K562 (cell line): ENCODE results near the gene TMC1. TPM values are rescaled to one million over a fixed set of nuclear protein-coding genes. Genes with fewer than 3 reads are reported as not detected.

Source experiments
- BHLHE40 ChIP-seq: IDR thresholded peaks from 2 replicates; pipeline ENCODE4 v1.6.1; 2011; ENCODE audit warnings: low read length, improper control_type of control experiment
- C11orf30 ChIP-seq: fragments of 450-650 bp; IDR thresholded peaks from 2 replicates; pipeline ENCODE4 v1.6.1; 2016; ENCODE audit warnings: low read depth, mild to moderate bottlenecking
- CEBPG ChIP-seq, 3 experiments: fragments of 200-800 bp in 1 of 3; sonication (Bioruptor generic) in 1 of 3; sonication (generic) in 1 of 3; formaldehyde crosslinking in 1 of 3; IDR thresholded peaks in 2 of 3; conservative IDR thresholded peaks in 1 of 3; 2 replicates each; pipeline versions ENCODE4 v1.6.1 to v1.8.0; 2016 to 2022; ENCODE audit warnings: missing compliant biosample characterization in 2 of 3, missing genetic modification characterization in 2 of 3, mild to moderate bottlenecking in 1 of 3, missing genetic modification reagents in 1 of 3
- DIDO1 ChIP-seq: fragments of 450-650 bp; IDR thresholded peaks from 2 replicates; pipeline ENCODE4 v1.6.1; 2016; ENCODE audit warnings: low read depth, missing biosample characterization, missing genetic modification characterization
- ESRRA ChIP-seq: fragments of 450-650 bp; IDR thresholded peaks from 2 replicates; pipeline ENCODE4 v1.6.1; 2014; ENCODE audit warnings: low read depth, mild to moderate bottlenecking, moderate library complexity, borderline replicate concordance
- HNRNPL ChIP-seq: fragments of 200-400 bp; formaldehyde crosslinking; IDR thresholded peaks from 2 replicates; pipeline ENCODE4 v1.6.1; 2017; ENCODE audit warnings: low read depth, mild to moderate bottlenecking, low read length
- MNT ChIP-seq, 2 experiments: fragments of 450-650 bp; conservative IDR thresholded peaks; 2 replicates each; pipeline ENCODE4 v1.6.1; 2017; ENCODE audit warnings: mild to moderate bottlenecking in 2 of 2, moderate library complexity in 2 of 2
- NFE2 ChIP-seq: IDR thresholded peaks from 2 replicates; pipeline ENCODE4 v1.6.1; 2014; ENCODE audit warnings: antibody characterized with exemption, low read depth
- RBM14 ChIP-seq: fragments of 200-400 bp; formaldehyde crosslinking; IDR thresholded peaks from 2 replicates; pipeline ENCODE4 v1.6.1; 2018; ENCODE audit warnings: low read depth, mild to moderate bottlenecking, low read length, moderate library complexity, borderline replicate concordance; ENCODE audit not compliant: insufficient read depth
- RCOR1 ChIP-seq, 2 experiments: IDR thresholded peaks; 2 replicates each; pipeline ENCODE4 v1.6.1; 2012; ENCODE audit warnings: low read depth in 2 of 2, low read length in 2 of 2, borderline replicate concordance in 1 of 2, improper control_type of control experiment in 1 of 2
- TAL1 ChIP-seq: fragments of 450-650 bp; IDR thresholded peaks from 2 replicates; pipeline ENCODE4 v1.6.1; 2016; ENCODE audit warnings: mild to moderate bottlenecking
- WHSC1 ChIP-seq: IDR thresholded peaks from one replicate; pipeline ENCODE4 v1.6.1; 2012; ENCODE audit warnings: low read length, control low read depth, inconsistent platforms
- ZBED1 ChIP-seq: IDR thresholded peaks from 2 replicates; pipeline ENCODE4 v1.6.1; 2014
- ZNF217 ChIP-seq: sonication (generic); formaldehyde crosslinking; IDR thresholded peaks from 2 replicates; pipeline ENCODE4 v1.8.0; 2022; ENCODE audit warnings: mild to moderate bottlenecking, missing genetic modification reagents
- ZNF668 ChIP-seq: fragments of 250-450 bp; sonication (Bioruptor Pico); IDR thresholded peaks from 2 replicates; pipeline ENCODE4 v1.8.0; 2022; ENCODE audit warnings: mild to moderate bottlenecking, inconsistent platforms
- ZNF830 ChIP-seq: fragments of 250-450 bp; sonication (Bioruptor Pico); IDR thresholded peaks from 2 replicates; pipeline ENCODE4 v1.5.0; 2021; ENCODE audit warnings: mild to moderate bottlenecking
- polyA plus RNA-seq, 8 experiments: library from polyadenylated mRNA; depleted of rRNA in 4 of 8; stranded (reverse) in 5 of 8; unstranded in 3 of 8; fragments of >200 nt; fragmentation: Nextera tagmentation in 2 of 8; fragmentation: Illumina TruSeq in 1 of 8; extraction: Ambion mirVana in 2 of 8; extraction: Trizol in 1 of 8; gene quantifications; 2 replicates each; pipeline versions ENCODE4 v1.2.1 to v1.2.3, GENCODE V29; 2011 to 2014; ENCODE audit warnings: inconsistent platforms in 1 of 8, missing spikeins in 1 of 8
- total RNA-seq, 7 experiments: library from RNA; depleted of rRNA in 6 of 7; stranded (reverse); fragments of >200 nt in 6 of 7; fragmentation: Illumina TruSeq in 2 of 7; extraction: Trizol in 2 of 7; gene quantifications; 2 replicates each; pipeline versions ENCODE4 v1.2.1 to v1.2.3, GENCODE V29; 2011 to 2021; ENCODE audit warnings: low replicate concordance in 1 of 7
- TF ChIP-seq, protein P1 (sequence below): fragments of 450-650 bp; IDR thresholded peaks from 2 replicates; pipeline ENCODE4 v1.6.1; 2018; ENCODE audit warnings: mild to moderate bottlenecking, low read depth; ENCODE audit not compliant: partially characterized antibody

TMC1 gene
- total and polyA plus RNA-seq, 9 of the 15 experiments (the other 6 are each of a cell fraction or from before 2014, with no cell fraction given), result 0.10 to 0.15 TPM; not detected in 7

DNA sequence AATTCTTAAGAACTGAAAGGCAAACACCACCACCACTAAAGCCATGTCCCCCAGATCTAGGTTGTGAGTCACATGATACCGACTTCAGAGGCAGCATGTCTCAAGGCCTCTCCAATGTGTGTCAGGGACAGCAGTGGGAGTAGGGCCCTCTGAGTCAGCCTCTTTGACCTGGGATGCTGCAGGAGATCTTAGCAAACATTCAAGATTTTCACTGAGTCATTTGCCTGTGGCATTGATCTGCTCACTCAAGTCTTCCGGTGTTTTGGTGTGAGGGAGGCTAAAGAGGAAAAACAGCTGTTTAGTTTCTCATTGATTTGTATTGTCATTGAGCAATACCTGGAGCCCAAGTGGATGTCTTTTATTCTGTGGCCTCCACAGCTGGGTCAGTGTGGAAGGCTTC, 36.1 kb downstream of the TMC1 start (continued):
- peak; percentile 41; the same call in 1 of the 2 replicates for TF ChIP-seq CEBPG (CRISPR knock-in tag; IDR thresholded peaks at IDR 0.05)
- peak; percentile 61 to 90 for TF ChIP-seq CEBPG (tag; conservative IDR thresholded peaks at IDR 0.05 in 1 of 2, IDR thresholded peaks at IDR 0.05 in 1 of 2)
- TF ChIP-seq ZBED1, result no peak
- TF ChIP-seq HNRNPL, result no peak
- no peak for TF ChIP-seq RBM14
- TF ChIP-seq MNT (conservative IDR thresholded peaks at IDR 0.05), result peak; percentile 34 to 51; a peak in 2 of 4 replicates
- TF ChIP-seq BHLHE40, result peak; percentile 49; the same call in 1 of the 2 replicates
- peak; percentile 10; the same call in 1 of the 2 replicates for TF ChIP-seq TAL1
- no peak for TF ChIP-seq ZNF668 (CRISPR knock-in tag)
- no peak for TF ChIP-seq ZNF830 (CRISPR knock-in tag)
- TF ChIP-seq, protein P1, sequence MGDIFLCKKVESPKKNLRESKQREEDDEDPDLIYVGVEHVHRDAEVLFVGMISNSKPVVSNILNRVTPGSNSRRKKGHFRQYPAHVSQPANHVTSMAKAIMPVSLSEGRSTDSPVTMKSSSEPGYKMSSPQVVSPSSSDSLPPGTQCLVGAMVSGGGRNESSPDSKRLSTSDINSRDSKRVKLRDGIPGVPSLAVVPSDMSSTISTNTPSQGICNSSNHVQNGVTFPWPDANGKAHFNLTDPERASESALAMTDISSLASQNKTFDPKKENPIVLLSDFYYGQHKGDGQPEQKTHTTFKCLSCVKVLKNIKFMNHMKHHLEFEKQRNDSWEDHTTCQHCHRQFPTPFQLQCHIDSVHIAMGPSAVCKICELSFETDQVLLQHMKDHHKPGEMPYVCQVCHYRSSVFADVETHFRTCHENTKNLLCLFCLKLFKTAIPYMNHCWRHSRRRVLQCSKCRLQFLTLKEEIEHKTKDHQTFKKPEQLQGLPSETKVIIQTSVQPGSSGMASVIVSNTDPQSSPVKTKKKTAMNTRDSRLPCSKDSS, result no peak
- TF ChIP-seq ZNF217 (CRISPR knock-in tag), result no peak
- TF ChIP-seq DIDO1, result no peak
- no peak for TF ChIP-seq ESRRA
- peak; percentile 81 for TF ChIP-seq C11orf30
- no peak for TF ChIP-seq WHSC1
- TF ChIP-seq NFE2, result peak; percentile 88
- TF ChIP-seq RCOR1 (IDR thresholded peaks at IDR 0.05; ENCODE audit: borderline replicate concordance in 1 of 2, low read depth in 2 of 2, low read length in 2 of 2), result peak in 1 of 2 experiments; percentile 74; a peak in 1 of 4 replicates
